Gastrocnemius medialis (tissue), 4 donors: ENCODE data around the gene AKAP12. TPM values are rescaled to one million over a fixed set of nuclear protein-coding genes. Genes with fewer than 3 reads are reported as not detected.
A peak's percentile ranks its signal among the peaks of the same experiment; 100 is the strongest.

Source experiments
- ATAC-seq, 2 donors: fragments of 150-250 bp; one replicate each; pipeline ENCODE4 v1.9.1; 2016
- DNase-seq, 2 donors: peaks; one replicate each; pipeline ENCODE4 v3.0.0-alpha.2; 2019
- H3K27ac ChIP-seq, 4 donors: fragments of 200-600 bp; sonication (generic); 1 replicate in 1 of 4; 2 replicates in 3 of 4; pipeline ENCODE4 v1.5.1; 2016 to 2018; ENCODE audit warnings: mild to moderate bottlenecking in 2 of 4, moderate library complexity in 1 of 4
- H3K27me3 ChIP-seq, 3 donors: fragments of 200-600 bp; sonication (generic) in 2 of 3; 1 replicate in 1 of 3; 2 replicates in 2 of 3; pipeline versions ENCODE4 v1.5.1 to v1.6.0; 2016 to 2019; ENCODE audit warnings: mild to moderate bottlenecking in 1 of 3, moderate library complexity in 1 of 3
- H3K36me3 ChIP-seq, 2 donors: fragments of 200-600 bp; sonication (generic) in 1 of 2; one replicate each; pipeline ENCODE4 v1.5.1; 2017 to 2018
- H3K4me1 ChIP-seq, 2 donors: fragments of 200-600 bp; sonication (generic) in 1 of 2; one replicate each; pipeline ENCODE4 v1.5.1; 2016 to 2017; ENCODE audit warnings: mild to moderate bottlenecking in 2 of 2
- H3K4me3 ChIP-seq, 4 donors: fragments of 200-600 bp; sonication (generic) in 3 of 4; 1 replicate in 1 of 4; 2 replicates in 3 of 4; pipeline ENCODE4 v1.5.1; 2016 to 2019; ENCODE audit warnings: mild to moderate bottlenecking in 2 of 4
- H3K9me3 ChIP-seq, 3 donors: fragments of 200-600 bp; sonication (generic) in 2 of 3; 1 replicate in 1 of 3; 2 replicates in 2 of 3; pipeline ENCODE4 v1.5.1; 2016 to 2019
- CTCF ChIP-seq, 5 experiments: fragments of 450-650 bp in 3 of 5; fragments of 200-600 bp in 2 of 5; sonication (generic) in 2 of 5; IDR thresholded peaks in 4 of 5; conservative IDR thresholded peaks in 1 of 5; 1 replicate in 4 of 5; 2 replicates in 1 of 5; pipeline ENCODE4 v1.5.1; 2016 to 2019; ENCODE audit warnings: antibody characterized with exemption in 5 of 5, mild to moderate bottlenecking in 3 of 5, moderate library complexity in 3 of 5
- POLR2A ChIP-seq, 2 donors: fragments of 450-650 bp; IDR thresholded peaks; one replicate each; pipeline ENCODE4 v1.6.1; 2017; ENCODE audit warnings: antibody characterized with exemption in 2 of 2, mild to moderate bottlenecking in 2 of 2, moderate library complexity in 2 of 2
- in situ Hi-C, 4 donors: fragments of 200-750 bp; cut with MboI; loops; one replicate each; pipeline versions ENCODE4 v1.15.0 to v1.8.0; 2017; ENCODE audit warnings: low sequenced_read_pairs in 4 of 4
- intact Hi-C: fragments of 100-400 bp; cut with DNase I; formaldehyde crosslinking; loops from one replicate; pipeline ENCODE4 v1.15.1; 2023; ENCODE audit warnings: low total_unique reads
- total RNA-seq, 4 donors: library from RNA; depleted of rRNA; stranded (reverse); fragments of >200 nt; gene quantifications; one replicate each; pipeline versions ENCODE4 v1.1.0 to v1.2.3, GENCODE V29; 2016

The AKAP12 gene
- total RNA-seq, 4 donors from 2014 or later: 6.4 to 17.3 (median 9.8) TPM

- ATAC-seq: no peak
- H3K27ac ChIP-seq: no peak overlapping the region
- peaks cover 20 to 24% of the 10 kb centered on the region in 2 donors for H3K4me1 ChIP-seq
- in situ Hi-C loops: no loop called here
- intact Hi-C loops: no loop called here
- no peaks in the 10 kb centered on the region for H3K9me3 ChIP-seq
- no peaks in the 10 kb centered on the region for H3K36me3 ChIP-seq
- no peak for DNase-seq
- no peak overlapping the region for H3K4me3 ChIP-seq
- H3K27me3 ChIP-seq: no peaks in the 10 kb centered on the region
- TF ChIP-seq POLR2A (IDR thresholded peaks at IDR 0.05) (no peak), CTCF (IDR thresholded peaks at IDR 0.05 in 4 of 5, conservative IDR thresholded peaks at IDR 0.05 in 1 of 5) (no peak)
These were observed 145.4 kb downstream of the AKAP12 start for GRCh38 chr6:151385177-151385576.

GRCh38 chr6:151387175-151387970 is 147.6 kb downstream of the AKAP12 start:
- intact Hi-C loops (no loop called here), in situ Hi-C loops (no loop called here)
- Histone ChIP-seq H3K36me3 (no peaks in the 10 kb centered on the region), H3K27me3 (no peaks in the 10 kb centered on the region), H3K9me3 (no peaks in the 10 kb centered on the region), H3K27ac (peak overlapping the region; percentile 94 to 100 (median 99)), H3K4me1 (peaks cover 21 to 31% of the 10 kb centered on the region in 2 donors), H3K4me3 (no peak overlapping the region)
- ATAC-seq (no peak), DNase-seq (no peak)
- TF ChIP-seq CTCF (IDR thresholded peaks at IDR 0.05 in 4 of 5, conservative IDR thresholded peaks at IDR 0.05 in 1 of 5) (no peak), POLR2A (IDR thresholded peaks at IDR 0.05) (no peak)

DNA sequence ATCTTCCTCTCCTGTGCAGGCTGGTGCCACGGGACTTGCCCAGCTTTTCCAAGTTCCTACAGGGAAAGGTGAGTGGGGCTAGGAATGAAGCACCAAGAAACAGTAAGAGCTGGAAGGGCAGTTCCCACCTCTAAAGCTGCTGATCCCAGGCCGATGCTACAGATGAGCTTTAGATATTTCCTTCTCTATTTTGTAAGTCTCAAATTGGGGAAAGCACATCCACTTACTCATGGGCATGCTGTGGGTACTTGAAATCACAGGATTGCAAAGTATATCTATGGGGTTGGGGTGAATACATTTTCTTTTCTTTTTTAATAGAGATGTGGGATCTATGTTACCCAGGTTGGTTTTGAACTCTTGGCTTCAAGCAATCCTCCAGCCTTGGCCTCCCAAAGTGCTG is 148.5 kb downstream of the AKAP12 start:
- no peak for TF ChIP-seq CTCF (IDR thresholded peaks at IDR 0.05 in 4 of 5, conservative IDR thresholded peaks at IDR 0.05 in 1 of 5)
- no peak for TF ChIP-seq POLR2A (IDR thresholded peaks at IDR 0.05)
- peaks cover 30 to 40% of the 10 kb centered on the region in 2 donors for H3K4me1 ChIP-seq
- no peaks in the 10 kb centered on the region for H3K36me3 ChIP-seq
- ATAC-seq (no peak), DNase-seq (no peak)
- no peaks in the 10 kb centered on the region for H3K9me3 ChIP-seq
- in situ Hi-C loops: no loop called here
- no peak overlapping the region for H3K4me3 ChIP-seq
- H3K27me3 ChIP-seq: no peaks in the 10 kb centered on the region
- intact Hi-C loops: no loop called here
- H3K27ac ChIP-seq: peak overlapping the region; percentile 94 to 100 (median 99)

GRCh38 chr6:151388997-151389617 is 149.3 kb downstream of the AKAP12 start:
- DNase-seq (no peak), ATAC-seq (no peak)
- TF ChIP-seq CTCF (IDR thresholded peaks at IDR 0.05 in 4 of 5, conservative IDR thresholded peaks at IDR 0.05 in 1 of 5) (no peak), POLR2A (IDR thresholded peaks at IDR 0.05) (no peak)
- Histone ChIP-seq H3K9me3 (no peaks in the 10 kb centered on the region), H3K4me1 (peaks cover 39 to 49% of the 10 kb centered on the region in 2 donors), H3K27me3 (no peaks in the 10 kb centered on the region), H3K4me3 (peak overlapping the region; percentile 81 to 96 (median 91)), H3K27ac (peak overlapping the region; percentile 94 to 100 (median 99)), H3K36me3 (no peaks in the 10 kb centered on the region)
- intact Hi-C loops (no loop called here), in situ Hi-C loops (no loop called here)
